Caco-2 (cell line): Measurements from ENCODE around the gene PICK1. TPM values are rescaled to one million over a fixed set of nuclear protein-coding genes. Genes with fewer than 3 reads are reported as not detected.

Experiments
- BruUV-seq: library from RNA; stranded (reverse); fragments of 400-500 nt; replicated peaks from 2 replicates; lab custom pipeline; 2021; lab: Mats Ljungman, UMichigan
- CTCF ChIA-PET: fragments of 300-600 bp; sonication (Branson Sonifier 250); formaldehyde crosslinking; loops from one replicate; lab custom pipeline; 2022; ENCODE audit warnings: antibody characterized with exemption; lab: Charles Lee
- POLR2A ChIA-PET: fragments of 300-600 bp; sonication (Branson Sonifier 250); formaldehyde crosslinking; loops from one replicate; lab custom pipeline; 2022; ENCODE audit warnings: antibody characterized with exemption; lab: Charles Lee
- DNase-seq, 2 experiments: peaks; one replicate each; pipeline versions ENCODE4 v3.0.0 to v3.0.0-alpha.2; 2020 to 2022
- H3K27me3 ChIP-seq: replicated peaks from 2 replicates; pipeline ENCODE4 v1.6.0; 2011; ENCODE audit warnings: low read length; ENCODE audit not compliant: control insufficient read depth, insufficient read depth
- H3K36me3 ChIP-seq: 2 replicates; pipeline ENCODE4 v1.5.1; 2011; ENCODE audit warnings: low read length; ENCODE audit not compliant: control insufficient read depth, insufficient read depth
- H3K4me1 ChIP-seq: fragments of 250-450 bp; sonication (Bioruptor Pico); 2 replicates; pipeline ENCODE4 v1.5.1; 2020; ENCODE audit warnings: mild to moderate bottlenecking
- H3K4me3 ChIP-seq: 2 replicates; pipeline ENCODE4 v1.5.1; 2011; ENCODE audit warnings: low read depth, mild to moderate bottlenecking, control low read depth, low read length
- H3K9me3 ChIP-seq: fragments of 250-450 bp; sonication (Bioruptor Pico); 2 replicates; pipeline ENCODE4 v1.5.1; 2020; ENCODE audit warnings: mild to moderate bottlenecking, moderate library complexity
- H3K27ac Mint-ChIP-seq: one replicate; pipeline ENCODE4 v1.8.0; 2022; ENCODE audit warnings: mixed read lengths; ENCODE audit not compliant: unreplicated experiment
- H3K27me3 Mint-ChIP-seq: one replicate; pipeline ENCODE4 v1.8.0; 2022; ENCODE audit warnings: mixed read lengths; ENCODE audit not compliant: insufficient read depth, unreplicated experiment
- H3K36me3 Mint-ChIP-seq: one replicate; pipeline ENCODE4 v1.8.0; 2022; ENCODE audit warnings: mild to moderate bottlenecking, mixed read lengths; ENCODE audit not compliant: insufficient read depth, unreplicated experiment
- H3K4me1 Mint-ChIP-seq: one replicate; pipeline ENCODE4 v1.8.0; 2022; ENCODE audit warnings: low read depth, mixed read lengths; ENCODE audit not compliant: unreplicated experiment
- H3K4me3 Mint-ChIP-seq: one replicate; pipeline ENCODE4 v1.8.0; 2022; ENCODE audit warnings: mild to moderate bottlenecking, moderate library complexity, mixed read lengths; ENCODE audit not compliant: unreplicated experiment
- H3K9me3 Mint-ChIP-seq: one replicate; pipeline ENCODE4 v1.8.0; 2022; ENCODE audit warnings: mixed read lengths; ENCODE audit not compliant: unreplicated experiment
- CTCF ChIP-seq, 2 experiments: fragments of 200-600 bp in 1 of 2; IDR thresholded peaks; 1 replicate in 1 of 2; 2 replicates in 1 of 2; pipeline versions ENCODE4 v1.5.1 to v1.8.0; 2011 to 2022; ENCODE audit warnings: antibody characterized with exemption in 1 of 2, control low read depth in 1 of 2, inconsistent platforms in 1 of 2, low read depth in 1 of 2, low read length in 1 of 2, mild to moderate bottlenecking in 1 of 2, moderate library complexity in 1 of 2; ENCODE audit not compliant: insufficient read depth in 1 of 2, severe bottlenecking in 1 of 2, unreplicated experiment in 1 of 2
- intact Hi-C: fragments of 100-400 bp; cut with micrococcal nuclease; formaldehyde crosslinking; loops from one replicate; pipeline ENCODE4 v1.10.0; 2022; ENCODE audit not compliant: unreplicated experiment
- total RNA-seq: library from RNA; stranded (reverse); gene quantifications from 2 replicates; pipeline ENCODE4 v1.2.3, GENCODE V29; 2022

Gene PICK1
- total RNA-seq, 1 experiment from 2014 or later = 41.1 TPM

DNA sequence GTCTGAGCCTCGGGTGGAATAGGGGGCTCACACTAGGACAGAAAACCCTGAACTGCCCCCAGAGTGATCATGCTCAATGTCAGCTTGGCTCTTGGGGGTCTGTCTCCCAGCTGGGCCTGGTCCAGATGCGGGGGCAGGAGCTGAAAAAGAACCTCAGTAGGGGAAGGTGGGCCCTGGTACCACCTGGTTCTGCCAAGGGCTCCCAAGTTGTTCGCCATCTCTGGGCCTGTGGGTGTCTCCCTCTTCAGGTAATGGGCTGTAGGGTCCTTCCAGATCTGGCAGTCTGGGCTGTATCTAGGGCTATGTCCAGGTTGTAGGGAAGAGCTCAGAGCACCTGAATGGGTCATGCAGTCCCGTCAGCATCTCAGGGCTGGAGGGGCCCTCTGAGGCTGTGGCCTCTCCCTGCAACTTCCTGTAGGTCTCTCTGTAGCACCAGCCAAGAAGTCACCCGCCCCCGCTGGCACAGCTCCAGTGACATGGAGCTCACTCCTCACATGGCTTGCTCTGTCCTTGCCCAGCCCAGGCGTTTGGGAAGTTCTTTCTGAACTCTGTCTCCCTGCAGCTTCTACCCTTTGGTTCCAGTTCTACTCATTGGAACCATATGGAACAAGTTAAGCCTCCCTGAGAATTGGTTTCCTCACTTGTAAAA lies 39.8 kb upstream of the PICK1 start:
- Histone ChIP-seq H3K4me3 (no peak overlapping the region), H3K36me3 (no peaks in the 10 kb centered on the region), H3K9me3 (no peaks in the 10 kb centered on the region), H3K4me1 (no peaks in the 10 kb centered on the region), H3K27me3 (no peaks in the 10 kb centered on the region)
- H3K36me3 Mint-ChIP-seq = no peaks in the 10 kb centered on the region
- intact Hi-C loops = no loop called here
- no peak for TF ChIP-seq CTCF (IDR thresholded peaks at IDR 0.05; ENCODE audit: insufficient read depth in 1 of 2, low read depth in 1 of 2, low read length in 1 of 2, severe bottlenecking in 1 of 2, unreplicated experiment in 1 of 2)
- no TSS peak for BruUV-seq
- no peaks in the 10 kb centered on the region for H3K27me3 Mint-ChIP-seq
- CTCF ChIA-PET = no interaction called here
- no peaks in the 10 kb centered on the region for H3K9me3 Mint-ChIP-seq
- no peak for DNase-seq
- POLR2A ChIA-PET = no interaction called here
- H3K27ac Mint-ChIP-seq = no peak overlapping the region
- no peak overlapping the region for H3K4me3 Mint-ChIP-seq
- H3K4me1 Mint-ChIP-seq = no peaks in the 10 kb centered on the region

- Histone ChIP-seq H3K27me3 (no peaks in the 10 kb centered on the region), H3K4me1 (no peaks in the 10 kb centered on the region), H3K36me3 (no peaks in the 10 kb centered on the region), H3K9me3 (no peaks in the 10 kb centered on the region), H3K4me3 (no peak overlapping the region)
- POLR2A ChIA-PET = no interaction called here
- DNase-seq = no peak
- Mint-ChIP-seq H3K36me3 (no peaks in the 10 kb centered on the region), H3K4me3 (no peak overlapping the region), H3K27me3 (no peaks in the 10 kb centered on the region), H3K4me1 (no peaks in the 10 kb centered on the region), H3K9me3 (no peaks in the 10 kb centered on the region), H3K27ac (no peak overlapping the region)
- TF ChIP-seq CTCF (IDR thresholded peaks at IDR 0.05; ENCODE audit: insufficient read depth in 1 of 2, low read depth in 1 of 2, low read length in 1 of 2, severe bottlenecking in 1 of 2, unreplicated experiment in 1 of 2) = no peak
- no TSS peak for BruUV-seq
- CTCF ChIA-PET = no interaction called here
- intact Hi-C loops = no loop called here
These were observed 39.0 kb upstream of the PICK1 start for GRCh38 chr22:38017939-38018885.

GRCh38 chr22:38018938-38019827 lies 38.0 kb upstream of the PICK1 start:
- Mint-ChIP-seq H3K36me3 (no peaks in the 10 kb centered on the region), H3K27ac (no peak overlapping the region), H3K4me1 (no peaks in the 10 kb centered on the region), H3K9me3 (no peaks in the 10 kb centered on the region), H3K4me3 (no peak overlapping the region), H3K27me3 (no peaks in the 10 kb centered on the region)
- DNase-seq = no peak
- POLR2A ChIA-PET = no interaction called here
- CTCF ChIA-PET = no interaction called here
- intact Hi-C loops = no loop called here
- no TSS peak for BruUV-seq
- TF ChIP-seq CTCF (IDR thresholded peaks at IDR 0.05; ENCODE audit: insufficient read depth in 1 of 2, low read depth in 1 of 2, low read length in 1 of 2, severe bottlenecking in 1 of 2, unreplicated experiment in 1 of 2) = no peak
- Histone ChIP-seq H3K36me3 (no peaks in the 10 kb centered on the region), H3K9me3 (no peaks in the 10 kb centered on the region), H3K4me3 (no peak overlapping the region), H3K4me1 (no peaks in the 10 kb centered on the region), H3K27me3 (no peaks in the 10 kb centered on the region)
